Stimulated activated CD4-positive, alpha-beta T cell treated with anti-CD3 and anti-CD28 coated beads, Interleukin-2, amount 100 ng/mL, for 24 hours (primary cell): ENCODE measurements around the gene MYO1E.
"Not testable (repeated sequence)": the region's sequence is repeated elsewhere in the genome, so short reads cannot be mapped to it uniquely, and the experiment has no call there.

ENCODE experiments used
- DNase-seq, 2 donors: peaks; one replicate each; pipeline ENCODE4 v3.0.0-alpha.2; 2020

The MYO1E gene

GRCh38 chr15:59185725-59186124 lies 186.9 kb downstream of the MYO1E start:
- no peak for DNase-seq

- DNase-seq, result no peak
These were observed 191.6 kb downstream of the MYO1E start for GRCh38 chr15:59180945-59181600.

- no peak for DNase-seq
These were observed 193.0 kb downstream of the MYO1E start for GRCh38 chr15:59179717-59180116.

- no peak for DNase-seq
These were observed 194.4 kb downstream of the MYO1E start for GRCh38 chr15:59178151-59178695.

- DNase-seq, result no peak
These were observed 195.4 kb downstream of the MYO1E start for GRCh38 chr15:59177317-59177660.

GRCh38 chr15:59176653-59177316 lies 195.9 kb downstream of the MYO1E start:
- DNase-seq, result no peak

GRCh38 chr15:59174835-59175831 lies 197.5 kb downstream of the MYO1E start:
- peak; percentile 49 to 50 for DNase-seq

- no peak for DNase-seq
These were observed 198.4 kb downstream of the MYO1E start for GRCh38 chr15:59174151-59174834.

GRCh38 chr15:59173194-59173593 lies 199.5 kb downstream of the MYO1E start:
- no peak for DNase-seq

GRCh38 chr15:59172289-59172901 lies 200.3 kb downstream of the MYO1E start:
- DNase-seq, result no peak

GRCh38 chr15:59171067-59171397 lies 201.6 kb downstream of the MYO1E start:
- DNase-seq, result no peak

- no peak for DNase-seq
These were observed 202.2 kb downstream of the MYO1E start for GRCh38 chr15:59170295-59171066.

GRCh38 chr15:59169251-59169708 lies 203.4 kb downstream of the MYO1E start:
- DNase-seq, result no peak

GRCh38 chr15:59168536-59168935 lies 204.1 kb downstream of the MYO1E start:
- no peak for DNase-seq

- DNase-seq, result no peak
These were observed 205.9 kb downstream of the MYO1E start for GRCh38 chr15:59166601-59167265.

GRCh38 chr15:59166166-59166565 lies 206.5 kb downstream of the MYO1E start:
- DNase-seq, result no peak

- no peak for DNase-seq
These were observed 206.9 kb downstream of the MYO1E start for GRCh38 chr15:59165726-59166125.

- DNase-seq, result not testable (repeated sequence)
These were observed 210.6 kb downstream of the MYO1E start for GRCh38 chr15:59162080-59162479.

GRCh38 chr15:59160880-59161593 lies 211.6 kb downstream of the MYO1E start:
- DNase-seq, result peak; percentile 24 to 28

- no peak for DNase-seq
These were observed 213.5 kb downstream of the MYO1E start for GRCh38 chr15:59159210-59159609.
